H1 (cell line): ENCODE results near the gene BCAS3. TPM values are rescaled to one million over a fixed set of nuclear protein-coding genes. Genes with fewer than 3 reads are reported as not detected.
A peak's percentile ranks its signal among the peaks of the same experiment; 100 is the strongest.

ENCODE experiments used
- CTCF ChIA-PET: fragments of 300-600 bp; sonication (Branson Sonifier 250); formaldehyde crosslinking; loops from one replicate; lab custom pipeline; 2021; ENCODE audit not compliant: partially characterized antibody; lab: Charles Lee
- POLR2A ChIA-PET: fragments of 300-600 bp; sonication (Branson Sonifier 250); formaldehyde crosslinking; loops from one replicate; lab custom pipeline; 2021; ENCODE audit warnings: inconsistent platforms; ENCODE audit not compliant: partially characterized antibody; lab: Charles Lee
- DNase-seq, 2 experiments: peaks; one replicate each; pipeline versions ENCODE4 v3.0.0 to v3.0.0-alpha.2; 2010 to 2022; ENCODE audit warnings: low spot score in 2 of 2, low read depth in 1 of 2, mixed read lengths in 1 of 2
- FAIRE-seq: peaks from 2 replicates; lab custom pipeline; 2011; peaks lifted over from hg19 to GRCh38; lab: Jason Lieb, UNC
- H2AFZ ChIP-seq: 2 replicates; pipeline ENCODE4 v1.8.1; 2012; ENCODE audit warnings: low read length, inconsistent platforms
- H2AK5ac ChIP-seq: 2 replicates; pipeline ENCODE4 v1.6.1; 2013; ENCODE audit warnings: low read depth, low read length
- H2BK120ac ChIP-seq: replicated peaks from 2 replicates; pipeline ENCODE3; 2013; ENCODE audit warnings: low read depth, low read length, inconsistent platforms
- H2BK12ac ChIP-seq: 2 replicates; pipeline ENCODE4 v1.6.1; 2013; ENCODE audit warnings: low read depth, low read length
- H2BK15ac ChIP-seq: 2 replicates; pipeline ENCODE4 v1.6.1; 2013; ENCODE audit warnings: low read length
- H2BK20ac ChIP-seq: 2 replicates; pipeline ENCODE4 v1.6.1; 2013; ENCODE audit warnings: low read length
- H2BK5ac ChIP-seq: 2 replicates; pipeline ENCODE4 v1.6.1; 2013; ENCODE audit warnings: low read depth, low read length
- H3K14ac ChIP-seq: 2 replicates; pipeline ENCODE4 v1.6.1; 2013; ENCODE audit warnings: inconsistent platforms; ENCODE audit not compliant: insufficient read length
- H3K18ac ChIP-seq: 2 replicates; pipeline ENCODE4 v1.6.1; 2013; ENCODE audit warnings: low read length; ENCODE audit errors: extremely low read depth
- H3K23ac ChIP-seq: 2 replicates; pipeline ENCODE4 v1.6.1; 2013; ENCODE audit warnings: inconsistent platforms; ENCODE audit not compliant: insufficient read length
- H3K23me2 ChIP-seq: 2 replicates; pipeline ENCODE4 v1.6.1; 2013; ENCODE audit warnings: low read depth, low read length
- H3K27ac ChIP-seq: 2 replicates; pipeline ENCODE4 v1.6.1; 2011; ENCODE audit warnings: low read depth, low read length, inconsistent platforms
- H3K27me3 ChIP-seq, 4 experiments: replicated peaks in 1 of 4; 1 replicate in 1 of 4; 2 replicates in 3 of 4; pipeline versions ENCODE4 v1.6.1 to v1.8.1; 2011 to 2013; ENCODE audit warnings: low read length in 3 of 4, mild to moderate bottlenecking in 3 of 4, inconsistent platforms in 2 of 4, mixed read lengths in 2 of 4, moderate library complexity in 1 of 4; ENCODE audit not compliant: control insufficient read depth in 3 of 4, insufficient read depth in 3 of 4; ENCODE audit errors: extremely low read depth in 1 of 4
- H3K36me3 ChIP-seq, 4 experiments: 2 replicates each; pipeline versions ENCODE4 v1.6.1 to v1.8.1; 2011 to 2013; ENCODE audit warnings: mild to moderate bottlenecking in 4 of 4, low read length in 3 of 4, moderate library complexity in 2 of 4, control low read depth in 1 of 4, inconsistent platforms in 1 of 4; ENCODE audit not compliant: insufficient read depth in 4 of 4, control insufficient read depth in 2 of 4
- H3K4ac ChIP-seq: replicated peaks from 2 replicates; pipeline ENCODE3; 2013; ENCODE audit warnings: low read length, low read depth, mixed read lengths, inconsistent platforms; ENCODE audit not compliant: insufficient read length
- H3K4me1 ChIP-seq, 4 experiments: replicated peaks in 1 of 4; 1 replicate in 1 of 4; 2 replicates in 3 of 4; pipeline versions ENCODE4 v1.6.1 to v1.8.1; 2011 to 2013; ENCODE audit warnings: low read length in 3 of 4, inconsistent platforms in 2 of 4, mixed read lengths in 1 of 4; ENCODE audit not compliant: insufficient read depth in 4 of 4, control insufficient read depth in 3 of 4
- H3K4me2 ChIP-seq, 2 experiments: 2 replicates each; pipeline versions ENCODE4 v1.6.1 to v1.8.1; 2011 to 2013; ENCODE audit warnings: low read depth in 2 of 2, low read length in 2 of 2, control low read depth in 1 of 2, inconsistent platforms in 1 of 2, mild to moderate bottlenecking in 1 of 2; ENCODE audit not compliant: insufficient read depth in 1 of 2
- H3K4me3 ChIP-seq, 4 experiments: fragments of 200-600, 300-600 bp in 1 of 4; sonication (generic), shearing (Covaris generic), sonication (Bioruptor Twin) in 1 of 4; 2 replicates each; pipeline versions ENCODE4 v1.5.1 to v1.8.1; 2011 to 2016; ENCODE audit warnings: low read length in 4 of 4, low read depth in 3 of 4, control low read depth in 2 of 4, inconsistent platforms in 2 of 4, mild to moderate bottlenecking in 2 of 4, mixed read lengths in 1 of 4, moderate library complexity in 1 of 4; ENCODE audit not compliant: insufficient read depth in 2 of 4; ENCODE audit errors: extremely low read depth in 1 of 4
- H3K56ac ChIP-seq: replicated peaks from 2 replicates; pipeline ENCODE3; 2013; ENCODE audit warnings: low read depth, mild to moderate bottlenecking, mixed read lengths, low read length, inconsistent platforms; ENCODE audit not compliant: insufficient read length
- H3K79me1 ChIP-seq: 2 replicates; pipeline ENCODE4 v1.6.1; 2013; ENCODE audit warnings: low read depth, low read length, control low read depth
- H3K79me2 ChIP-seq, 2 experiments: 2 replicates each; pipeline versions ENCODE4 v1.6.1 to v1.8.1; 2012 to 2013; ENCODE audit warnings: low read length in 2 of 2, mild to moderate bottlenecking in 2 of 2, inconsistent platforms in 1 of 2; ENCODE audit not compliant: insufficient read depth in 2 of 2, control insufficient read depth in 1 of 2
- H3K9ac ChIP-seq, 4 experiments: replicated peaks in 1 of 4; 1 replicate in 1 of 4; 2 replicates in 3 of 4; pipeline versions ENCODE4 v1.6.1 to v1.8.1; 2011 to 2013; ENCODE audit warnings: low read depth in 3 of 4, low read length in 3 of 4, control low read depth in 2 of 4, mild to moderate bottlenecking in 2 of 4, moderate library complexity in 2 of 4, inconsistent platforms in 1 of 4; ENCODE audit errors: extremely low read depth in 1 of 4
- H3K9me3 ChIP-seq, 2 experiments: 2 replicates each; pipeline versions ENCODE4 v1.6.1 to v1.8.1; 2012 to 2013; ENCODE audit warnings: mild to moderate bottlenecking in 2 of 2, moderate library complexity in 2 of 2, control low read depth in 1 of 2, inconsistent platforms in 1 of 2, low read depth in 1 of 2, low read length in 1 of 2, mixed read lengths in 1 of 2; ENCODE audit not compliant: insufficient read depth in 2 of 2
- H4K20me1 ChIP-seq, 2 experiments: replicated peaks in 1 of 2; 2 replicates each; pipeline versions ENCODE3 to v1.8.1; 2011 to 2013; ENCODE audit warnings: inconsistent platforms in 2 of 2, low read length in 2 of 2, mild to moderate bottlenecking in 1 of 2; ENCODE audit not compliant: insufficient read depth in 2 of 2, control insufficient read depth in 1 of 2
- H4K5ac ChIP-seq: 2 replicates; pipeline ENCODE4 v1.6.1; 2013; ENCODE audit warnings: low read length, low read depth, mixed read lengths, inconsistent platforms; ENCODE audit not compliant: insufficient read length
- H4K8ac ChIP-seq: 2 replicates; pipeline ENCODE4 v1.8.0; 2013; ENCODE audit warnings: mild to moderate bottlenecking, moderate library complexity, low read length, inconsistent platforms; ENCODE audit not compliant: insufficient read depth; ENCODE audit errors: extremely low read depth
- H4K91ac ChIP-seq: replicated peaks from 2 replicates; pipeline ENCODE3; 2013; ENCODE audit warnings: low read length, mixed read lengths, inconsistent platforms; ENCODE audit not compliant: insufficient read length
- CBX8 ChIP-seq: fragments of 300-800, 300-1000 bp; sonication (generic); IDR thresholded peaks from 2 replicates; pipeline ENCODE4 v1.7.1; 2016; ENCODE audit warnings: low read depth, low read length, borderline replicate concordance
- PHF8 ChIP-seq: fragments of 200-600 bp; sonication (generic); conservative IDR thresholded peaks from 2 replicates; pipeline ENCODE4 v1.7.1; 2012; ENCODE audit warnings: low read depth, mild to moderate bottlenecking, inconsistent platforms, low read length, moderate library complexity
- TBP ChIP-seq: IDR thresholded peaks from 2 replicates; pipeline ENCODE4 v1.6.1; 2011; ENCODE audit warnings: low read depth, low read length, improper control_type of control experiment
- WGBS, 2 experiments: shearing (Covaris generic) in 1 of 2; methylation state at CpG; one replicate each; pipeline versions ENCODE4 v1.1.6 to v1.1.7; 2013 to 2015; ENCODE audit warnings: low lambda C conversion rate in 2 of 2, mixed read lengths in 2 of 2, inconsistent platforms in 1 of 2, low coverage in 1 of 2, missing lambda C conversion rate in 1 of 2; ENCODE audit not compliant: insufficient replicate concordance in 2 of 2, insufficient coverage in 1 of 2, insufficient read length in 1 of 2; ENCODE audit errors: extremely low coverage in 1 of 2, missing lambda C conversion rate in 1 of 2; 5-methylcytosine and 5-hydroxymethylcytosine counted together
- polyA plus RNA-seq, 7 experiments: library from polyadenylated mRNA; depleted of rRNA in 3 of 7; stranded (reverse) in 5 of 7; unstranded in 2 of 7; fragments of >200 nt in 5 of 7; fragments of 200-250 nt in 2 of 7; gene quantifications; 1 replicate in 5 of 7; 2 replicates in 1 of 7; 4 replicates in 1 of 7; pipeline versions ENCODE4 v1.2.1 to v1.2.3, GENCODE V29; 2011 to 2013; ENCODE audit warnings: missing spikeins in 2 of 7, mixed read lengths in 2 of 7
- total RNA-seq: library from RNA; stranded (reverse); fragmentation: NEBNext Ultra II Directional; extraction: Animal tissue kit (Norgen Biotek cat#: 25700); gene quantifications from 2 replicates; pipeline ENCODE4 v1.2.1, GENCODE V29; 2021

Gene BCAS3
- total and polyA plus RNA-seq, 2 of the 8 experiments (the other 6 are each of a cell fraction or from before 2014, with no cell fraction given), result 9.9 to 13.3 TPM

GRCh38 chr17:61387011-61387410, 709.4 kb downstream of the BCAS3 start:
- Histone ChIP-seq H2BK5ac (no peak overlapping the region), H3K18ac (no peak overlapping the region), H4K20me1 (no peaks in the 10 kb centered on the region), H3K56ac (no peak overlapping the region), H3K9me3 (no peaks in the 10 kb centered on the region), H3K9ac (no peak overlapping the region; a peak in 1 of 7 replicates), H3K36me3 (no peaks in the 10 kb centered on the region), H3K4me1 (no peaks in the 10 kb centered on the region; a peak in 1 of 7 replicates), H4K8ac (0 out of 2 replicates have a peak overlapping the region, but pooled peaks have one; percentile 9), H3K4me3 (no peak overlapping the region), H4K5ac (no peak overlapping the region), H3K23me2 (no peaks in the 10 kb centered on the region), H3K27me3 (peaks cover 0 to 4% (median 0%) of the 10 kb centered on the region in 4 experiments; a peak in 2 of 7 replicates), H2AFZ (no peak overlapping the region), H3K14ac (no peak overlapping the region), H3K23ac (no peak overlapping the region), H2BK120ac (no peak overlapping the region), H2BK12ac (no peak overlapping the region), H3K4me2 (no peak overlapping the region), H3K4ac (no peak overlapping the region), H3K79me1 (no peaks in the 10 kb centered on the region), H3K27ac (no peak overlapping the region), H4K91ac (no peak overlapping the region), H2BK20ac (no peak overlapping the region), H2AK5ac (no peak overlapping the region), H3K79me2 (no peaks in the 10 kb centered on the region), H2BK15ac (no peak overlapping the region)
- ChIA-PET CTCF (interaction anchor here (0.6 to 1.5 kb wide), 5 partner anchors 18 to 666 kb away, joined by 3 to 8 read pairs (median 4); no protein-coding TSS in a partner anchor), POLR2A (no interaction called here)
- 91% methylated on average over 8 of the region's 8 CpGs; no CpG with 5 or more reads in 1 of the 2 experiments for WGBS, 2 experiments
- FAIRE-seq (no peak), DNase-seq (no peak)
- TF ChIP-seq TBP, result no peak
- no peak for TF ChIP-seq CBX8
- no peak for TF ChIP-seq PHF8
